G401 (cell line): ENCODE results near the gene IQSEC3. TPM values are rescaled to one million over a fixed set of nuclear protein-coding genes. Genes with fewer than 3 reads are reported as not detected.
A peak's percentile ranks its signal among the peaks of the same experiment; 100 is the strongest.

ENCODE experiments used
- DNase-seq: peaks from one replicate; pipeline ENCODE4 v3.0.0-alpha.2; 2015; ENCODE audit warnings: low spot score
- in situ Hi-C: cut with HindIII; loops from 2 replicates; pipeline ENCODE4 v1.10.0; 2016; ENCODE audit warnings: low sequenced_read_pairs, mixed read lengths
- total RNA-seq: library from RNA; depleted of rRNA; stranded (reverse); fragments of >200 nt; shearing (Covaris generic); gene quantifications from 2 replicates; pipeline ENCODE4 v1.2.3, GENCODE V29; 2014

Gene IQSEC3
- total RNA-seq, 1 experiment from 2014 or later: not detected

- peak; percentile 64 for DNase-seq
- in situ Hi-C loops: no loop called here
Measured at GRCh38 chr12:153080-153746, 86.6 kb downstream of the IQSEC3 start.

GRCh38 chr12:154058-154457 is 87.5 kb downstream of the IQSEC3 start:
- DNase-seq: peak; percentile 74
- in situ Hi-C loops: no loop called here

- in situ Hi-C loops: no loop called here
- DNase-seq: no peak
Measured at GRCh38 chr12:155006-155405, 88.4 kb downstream of the IQSEC3 start.

GRCh38 chr12:155646-156045 is 89.1 kb downstream of the IQSEC3 start:
- in situ Hi-C loops: no loop called here
- no peak for DNase-seq

GRCh38 chr12:156945-157344 is 90.4 kb downstream of the IQSEC3 start:
- in situ Hi-C loops: no loop called here
- no peak for DNase-seq

GRCh38 chr12:157644-158043 is 91.1 kb downstream of the IQSEC3 start:
- no peak for DNase-seq
- in situ Hi-C loops: no loop called here

GRCh38 chr12:159156-159782 is 92.7 kb downstream of the IQSEC3 start:
- in situ Hi-C loops: no loop called here
- no peak for DNase-seq

- DNase-seq: no peak
- in situ Hi-C loops: no loop called here
Measured at GRCh38 chr12:160858-161257, 94.3 kb downstream of the IQSEC3 start.

GRCh38 chr12:161823-162222 is 95.3 kb downstream of the IQSEC3 start:
- DNase-seq: no peak
- in situ Hi-C loops: no loop called here

GRCh38 chr12:162467-163307 is 96.1 kb downstream of the IQSEC3 start:
- DNase-seq: no peak
- in situ Hi-C loops: no loop called here

GRCh38 chr12:163406-163986 is 96.9 kb downstream of the IQSEC3 start:
- in situ Hi-C loops: no loop called here
- DNase-seq: no peak

GRCh38 chr12:164207-164606 is 97.6 kb downstream of the IQSEC3 start:
- no peak for DNase-seq
- in situ Hi-C loops: no loop called here

- no peak for DNase-seq
- in situ Hi-C loops: no loop called here
Measured at GRCh38 chr12:165862-166368, 99.3 kb downstream of the IQSEC3 start.

- DNase-seq: no peak
- in situ Hi-C loops: no loop called here
Measured at GRCh38 chr12:166425-167075, 100.0 kb downstream of the IQSEC3 start.

GRCh38 chr12:167959-168600 is 101.5 kb downstream of the IQSEC3 start:
- in situ Hi-C loops: no loop called here
- DNase-seq: no peak

- in situ Hi-C loops: no loop called here
- DNase-seq: no peak
Measured at GRCh38 chr12:168763-169525, 102.4 kb downstream of the IQSEC3 start.

GRCh38 chr12:169528-170370 is 103.2 kb downstream of the IQSEC3 start:
- in situ Hi-C loops: no loop called here

More at GRCh38 chr12:169528-170370, 103.2 kb downstream of the IQSEC3 start:
- no peak for DNase-seq
